ENCODE results near the gene PCCA.

PCCA gene

DNA sequence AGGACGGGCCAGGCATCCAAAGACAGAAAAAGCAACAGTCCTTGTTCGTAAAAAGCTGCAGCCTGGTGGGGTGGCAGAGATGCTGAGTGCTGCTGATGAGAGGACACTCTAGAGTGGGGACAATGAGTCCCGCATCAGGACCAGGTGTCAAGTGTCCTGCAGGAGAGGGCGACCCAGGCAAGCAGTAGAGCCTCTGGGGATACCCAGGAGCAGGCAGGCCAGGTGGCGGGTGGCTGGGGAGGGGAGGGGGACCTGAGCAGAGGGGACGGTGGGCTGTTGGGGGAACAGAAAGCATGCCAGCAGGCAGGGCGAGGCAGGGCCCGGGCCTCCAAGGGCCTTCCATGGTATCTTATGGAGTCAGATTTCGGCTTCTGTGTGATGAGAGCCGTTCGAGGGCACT lies 463.9 kb downstream of the PCCA start:
- TF ChIP-seq, protein P1, sequence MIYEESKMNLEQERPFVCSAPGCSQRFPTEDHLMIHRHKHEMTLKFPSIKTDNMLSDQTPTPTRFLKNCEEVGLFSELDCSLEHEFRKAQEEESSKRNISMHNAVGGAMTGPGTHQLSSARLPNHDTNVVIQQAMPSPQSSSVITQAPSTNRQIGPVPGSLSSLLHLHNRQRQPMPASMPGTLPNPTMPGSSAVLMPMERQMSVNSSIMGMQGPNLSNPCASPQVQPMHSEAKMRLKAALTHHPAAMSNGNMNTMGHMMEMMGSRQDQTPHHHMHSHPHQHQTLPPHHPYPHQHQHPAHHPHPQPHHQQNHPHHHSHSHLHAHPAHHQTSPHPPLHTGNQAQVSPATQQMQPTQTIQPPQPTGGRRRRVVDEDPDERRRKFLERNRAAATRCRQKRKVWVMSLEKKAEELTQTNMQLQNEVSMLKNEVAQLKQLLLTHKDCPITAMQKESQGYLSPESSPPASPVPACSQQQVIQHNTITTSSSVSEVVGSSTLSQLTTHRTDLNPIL (CRISPR knock-in tag; IDR thresholded peaks at IDR 0.05; ENCODE audit: low read depth): no peak
- no peak for TF ChIP-seq ARNTL (CRISPR knock-in tag; IDR thresholded peaks at IDR 0.05; ENCODE audit: borderline replicate concordance, low read depth)
- no peak for TF ChIP-seq RARB (CRISPR knock-in tag; IDR thresholded peaks at IDR 0.05)
- TF ChIP-seq ZFP30 (CRISPR knock-in tag; IDR thresholded peaks at IDR 0.05): no peak
- TF ChIP-seq, protein P2, sequence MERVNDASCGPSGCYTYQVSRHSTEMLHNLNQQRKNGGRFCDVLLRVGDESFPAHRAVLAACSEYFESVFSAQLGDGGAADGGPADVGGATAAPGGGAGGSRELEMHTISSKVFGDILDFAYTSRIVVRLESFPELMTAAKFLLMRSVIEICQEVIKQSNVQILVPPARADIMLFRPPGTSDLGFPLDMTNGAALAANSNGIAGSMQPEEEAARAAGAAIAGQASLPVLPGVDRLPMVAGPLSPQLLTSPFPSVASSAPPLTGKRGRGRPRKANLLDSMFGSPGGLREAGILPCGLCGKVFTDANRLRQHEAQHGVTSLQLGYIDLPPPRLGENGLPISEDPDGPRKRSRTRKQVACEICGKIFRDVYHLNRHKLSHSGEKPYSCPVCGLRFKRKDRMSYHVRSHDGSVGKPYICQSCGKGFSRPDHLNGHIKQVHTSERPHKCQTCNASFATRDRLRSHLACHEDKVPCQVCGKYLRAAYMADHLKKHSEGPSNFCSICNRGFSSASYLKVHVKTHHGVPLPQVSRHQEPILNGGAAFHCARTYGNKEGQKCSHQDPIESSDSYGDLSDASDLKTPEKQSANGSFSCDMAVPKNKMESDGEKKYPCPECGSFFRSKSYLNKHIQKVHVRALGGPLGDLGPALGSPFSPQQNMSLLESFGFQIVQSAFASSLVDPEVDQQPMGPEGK (CRISPR knock-in tag; IDR thresholded peaks at IDR 0.05; ENCODE audit: borderline replicate concordance): no peak
- no peak for TF ChIP-seq ZFP3 (CRISPR knock-in tag; IDR thresholded peaks at IDR 0.05)
- TF ChIP-seq PPARA (CRISPR knock-in tag; IDR thresholded peaks at IDR 0.05; ENCODE audit: borderline replicate concordance): no peak
- TF ChIP-seq SNAI2 (CRISPR knock-in tag; IDR thresholded peaks at IDR 0.05): no peak
- no peak for TF ChIP-seq ZNF8 (CRISPR knock-in tag; IDR thresholded peaks at IDR 0.05)
- TF ChIP-seq ESRRG (CRISPR knock-in tag; IDR thresholded peaks at IDR 0.05): no peak
- no peak for TF ChIP-seq OSR1 (CRISPR knock-in tag; IDR thresholded peaks at IDR 0.05)
- TF ChIP-seq ZNF565 (CRISPR knock-in tag; conservative IDR thresholded peaks at IDR 0.05; ENCODE audit: low read depth): no peak
- no peak for TF ChIP-seq ISL1 (CRISPR knock-in tag; IDR thresholded peaks at IDR 0.05)
- TF ChIP-seq TOX (CRISPR knock-in tag; IDR thresholded peaks at IDR 0.05; ENCODE audit: borderline replicate concordance): no peak
- TF ChIP-seq, protein P3, sequence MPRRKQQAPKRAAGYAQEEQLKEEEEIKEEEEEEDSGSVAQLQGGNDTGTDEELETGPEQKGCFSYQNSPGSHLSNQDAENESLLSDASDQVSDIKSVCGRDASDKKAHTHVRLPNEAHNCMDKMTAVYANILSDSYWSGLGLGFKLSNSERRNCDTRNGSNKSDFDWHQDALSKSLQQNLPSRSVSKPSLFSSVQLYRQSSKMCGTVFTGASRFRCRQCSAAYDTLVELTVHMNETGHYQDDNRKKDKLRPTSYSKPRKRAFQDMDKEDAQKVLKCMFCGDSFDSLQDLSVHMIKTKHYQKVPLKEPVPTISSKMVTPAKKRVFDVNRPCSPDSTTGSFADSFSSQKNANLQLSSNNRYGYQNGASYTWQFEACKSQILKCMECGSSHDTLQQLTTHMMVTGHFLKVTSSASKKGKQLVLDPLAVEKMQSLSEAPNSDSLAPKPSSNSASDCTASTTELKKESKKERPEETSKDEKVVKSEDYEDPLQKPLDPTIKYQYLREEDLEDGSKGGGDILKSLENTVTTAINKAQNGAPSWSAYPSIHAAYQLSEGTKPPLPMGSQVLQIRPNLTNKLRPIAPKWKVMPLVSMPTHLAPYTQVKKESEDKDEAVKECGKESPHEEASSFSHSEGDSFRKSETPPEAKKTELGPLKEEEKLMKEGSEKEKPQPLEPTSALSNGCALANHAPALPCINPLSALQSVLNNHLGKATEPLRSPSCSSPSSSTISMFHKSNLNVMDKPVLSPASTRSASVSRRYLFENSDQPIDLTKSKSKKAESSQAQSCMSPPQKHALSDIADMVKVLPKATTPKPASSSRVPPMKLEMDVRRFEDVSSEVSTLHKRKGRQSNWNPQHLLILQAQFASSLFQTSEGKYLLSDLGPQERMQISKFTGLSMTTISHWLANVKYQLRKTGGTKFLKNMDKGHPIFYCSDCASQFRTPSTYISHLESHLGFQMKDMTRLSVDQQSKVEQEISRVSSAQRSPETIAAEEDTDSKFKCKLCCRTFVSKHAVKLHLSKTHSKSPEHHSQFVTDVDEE (CRISPR knock-in tag; IDR thresholded peaks at IDR 0.05): no peak
- no peak for TF ChIP-seq ZNF70 (CRISPR knock-in tag; IDR thresholded peaks at IDR 0.05)
- TF ChIP-seq, protein P4, sequence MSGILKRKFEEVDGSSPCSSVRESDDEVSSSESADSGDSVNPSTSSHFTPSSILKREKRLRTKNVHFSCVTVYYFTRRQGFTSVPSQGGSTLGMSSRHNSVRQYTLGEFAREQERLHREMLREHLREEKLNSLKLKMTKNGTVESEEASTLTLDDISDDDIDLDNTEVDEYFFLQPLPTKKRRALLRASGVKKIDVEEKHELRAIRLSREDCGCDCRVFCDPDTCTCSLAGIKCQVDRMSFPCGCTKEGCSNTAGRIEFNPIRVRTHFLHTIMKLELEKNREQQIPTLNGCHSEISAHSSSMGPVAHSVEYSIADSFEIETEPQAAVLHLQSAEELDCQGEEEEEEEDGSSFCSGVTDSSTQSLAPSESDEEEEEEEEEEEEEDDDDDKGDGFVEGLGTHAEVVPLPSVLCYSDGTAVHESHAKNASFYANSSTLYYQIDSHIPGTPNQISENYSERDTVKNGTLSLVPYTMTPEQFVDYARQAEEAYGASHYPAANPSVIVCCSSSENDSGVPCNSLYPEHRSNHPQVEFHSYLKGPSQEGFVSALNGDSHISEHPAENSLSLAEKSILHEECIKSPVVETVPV (CRISPR knock-in tag; IDR thresholded peaks at IDR 0.05): no peak
- ATAC-seq: no peak

DNA sequence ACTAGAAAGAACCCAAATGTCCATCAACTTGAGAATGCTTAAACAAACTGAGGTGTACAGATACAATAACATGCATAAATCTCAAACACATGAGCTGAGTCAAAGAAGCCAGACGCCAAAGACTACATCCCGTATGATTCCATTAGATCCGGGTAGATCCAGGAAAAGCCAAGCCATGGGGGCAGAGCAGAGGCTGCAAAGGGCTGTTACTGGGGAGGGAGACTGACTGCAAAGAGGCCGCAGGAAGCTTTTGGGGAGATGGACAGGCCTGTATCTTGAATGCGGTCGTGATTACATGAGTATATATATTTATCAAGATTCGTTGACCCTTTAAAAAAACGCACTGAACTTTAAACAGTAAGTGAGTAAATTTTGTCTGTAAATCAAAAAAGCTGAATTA lies 471.0 kb downstream of the PCCA start:
- TF ChIP-seq TOX (CRISPR knock-in tag; IDR thresholded peaks at IDR 0.05; ENCODE audit: borderline replicate concordance) (no peak), ZC3H10 (CRISPR knock-in tag; IDR thresholded peaks at IDR 0.05) (no peak), GLIS3 (CRISPR knock-in tag; IDR thresholded peaks at IDR 0.05) (no peak), ZNF565 (CRISPR knock-in tag; conservative IDR thresholded peaks at IDR 0.05; ENCODE audit: low read depth) (no peak), OSR1 (CRISPR knock-in tag; IDR thresholded peaks at IDR 0.05) (no peak), ZFP3 (CRISPR knock-in tag; IDR thresholded peaks at IDR 0.05) (no peak), ZNF70 (CRISPR knock-in tag; IDR thresholded peaks at IDR 0.05) (no peak), ISL1 (CRISPR knock-in tag; IDR thresholded peaks at IDR 0.05) (no peak), BACH2 (CRISPR knock-in tag; IDR thresholded peaks at IDR 0.05; ENCODE audit: borderline replicate concordance) (no peak), ESRRG (CRISPR knock-in tag; IDR thresholded peaks at IDR 0.05) (no peak)
- TF ChIP-seq, protein P4 (CRISPR knock-in tag; IDR thresholded peaks at IDR 0.05): no peak
- TF ChIP-seq, protein P5, sequence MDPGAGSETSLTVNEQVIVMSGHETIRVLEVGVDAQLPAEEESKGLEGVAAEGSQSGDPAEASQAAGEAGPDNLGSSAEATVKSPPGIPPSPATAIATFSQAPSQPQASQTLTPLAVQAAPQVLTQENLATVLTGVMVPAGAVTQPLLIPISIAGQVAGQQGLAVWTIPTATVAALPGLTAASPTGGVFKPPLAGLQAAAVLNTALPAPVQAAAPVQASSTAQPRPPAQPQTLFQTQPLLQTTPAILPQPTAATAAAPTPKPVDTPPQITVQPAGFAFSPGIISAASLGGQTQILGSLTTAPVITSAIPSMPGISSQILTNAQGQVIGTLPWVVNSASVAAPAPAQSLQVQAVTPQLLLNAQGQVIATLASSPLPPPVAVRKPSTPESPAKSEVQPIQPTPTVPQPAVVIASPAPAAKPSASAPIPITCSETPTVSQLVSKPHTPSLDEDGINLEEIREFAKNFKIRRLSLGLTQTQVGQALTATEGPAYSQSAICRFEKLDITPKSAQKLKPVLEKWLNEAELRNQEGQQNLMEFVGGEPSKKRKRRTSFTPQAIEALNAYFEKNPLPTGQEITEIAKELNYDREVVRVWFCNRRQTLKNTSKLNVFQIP (CRISPR knock-in tag; IDR thresholded peaks at IDR 0.05; ENCODE audit: borderline replicate concordance, low read depth): no peak
- TF ChIP-seq, protein P2 (CRISPR knock-in tag; IDR thresholded peaks at IDR 0.05; ENCODE audit: borderline replicate concordance): no peak
- no peak for ATAC-seq

Data from SK-N-SH treated with all-trans-retinoic acid at 6 μM for 48 hours (cell line).